Measurements from ENCODE around the gene GRK2. TPM values are rescaled to one million over a fixed set of nuclear protein-coding genes. Genes with fewer than 3 reads are reported as not detected.

Gene GRK2
- total RNA-seq, 1 donor from 2014 or later: 34.5 TPM

- DNase-seq: no peak
Measured at GRCh38 chr11:67283481-67283963, 17.2 kb downstream of the GRK2 start.

GRCh38 chr11:67284811-67285540, 18.7 kb downstream of the GRK2 start:
- no peak for DNase-seq

GRCh38 chr11:67285541-67286498, 19.5 kb downstream of the GRK2 start:
- DNase-seq: no peak

DNA sequence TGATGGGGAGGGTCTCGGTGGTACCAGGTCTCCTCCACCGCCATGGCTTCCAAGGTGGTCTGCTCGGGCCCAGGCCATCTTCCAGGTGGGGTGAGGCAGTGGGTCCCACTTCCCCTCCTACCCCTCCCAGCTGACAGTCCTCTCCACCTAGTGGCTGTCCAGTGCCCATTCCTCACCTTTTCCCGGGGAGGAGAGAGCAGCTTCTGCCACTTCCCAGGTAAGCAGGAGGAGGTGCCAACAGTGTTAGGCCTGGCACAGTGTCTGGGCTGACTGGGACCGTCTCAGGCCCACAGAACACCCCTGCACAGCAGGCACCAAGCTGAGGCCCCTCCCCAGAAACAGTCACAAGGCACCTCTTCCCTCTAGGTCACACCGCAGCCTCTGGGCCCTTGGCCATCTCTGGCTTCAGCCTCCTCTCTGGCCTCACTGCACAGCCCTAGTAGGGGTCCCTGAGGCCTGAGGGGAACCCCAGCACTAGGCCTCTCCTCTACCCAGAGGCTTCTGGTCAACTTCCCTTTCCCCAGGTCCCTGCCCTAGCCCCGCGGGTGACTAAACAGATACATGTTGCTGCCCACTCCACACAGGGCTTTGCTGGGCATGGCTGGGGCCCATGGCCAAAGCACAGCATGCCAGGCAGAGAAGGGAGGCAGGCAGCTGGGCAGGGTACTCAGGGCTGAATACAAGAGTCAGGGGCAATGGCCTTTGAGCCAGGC, 20.5 kb downstream of the GRK2 start:
- DNase-seq: no peak

- DNase-seq: no peak
Measured at GRCh38 chr11:67287355-67288197, 21.3 kb downstream of the GRK2 start.

DNA sequence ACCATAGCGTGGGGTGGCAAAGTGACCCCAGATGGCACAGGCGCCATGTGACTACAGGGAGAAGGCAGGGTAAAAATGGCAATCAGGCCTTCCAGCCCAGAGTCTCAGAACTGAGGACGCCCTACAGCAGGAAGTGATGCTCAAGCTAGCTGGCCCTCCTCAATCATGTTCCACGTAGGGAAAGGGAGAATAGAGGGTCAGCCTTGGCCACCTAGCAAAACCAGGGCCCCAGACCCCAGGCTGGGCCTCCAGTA, 21.9 kb downstream of the GRK2 start:
- peak; percentile 74 for DNase-seq

DNA sequence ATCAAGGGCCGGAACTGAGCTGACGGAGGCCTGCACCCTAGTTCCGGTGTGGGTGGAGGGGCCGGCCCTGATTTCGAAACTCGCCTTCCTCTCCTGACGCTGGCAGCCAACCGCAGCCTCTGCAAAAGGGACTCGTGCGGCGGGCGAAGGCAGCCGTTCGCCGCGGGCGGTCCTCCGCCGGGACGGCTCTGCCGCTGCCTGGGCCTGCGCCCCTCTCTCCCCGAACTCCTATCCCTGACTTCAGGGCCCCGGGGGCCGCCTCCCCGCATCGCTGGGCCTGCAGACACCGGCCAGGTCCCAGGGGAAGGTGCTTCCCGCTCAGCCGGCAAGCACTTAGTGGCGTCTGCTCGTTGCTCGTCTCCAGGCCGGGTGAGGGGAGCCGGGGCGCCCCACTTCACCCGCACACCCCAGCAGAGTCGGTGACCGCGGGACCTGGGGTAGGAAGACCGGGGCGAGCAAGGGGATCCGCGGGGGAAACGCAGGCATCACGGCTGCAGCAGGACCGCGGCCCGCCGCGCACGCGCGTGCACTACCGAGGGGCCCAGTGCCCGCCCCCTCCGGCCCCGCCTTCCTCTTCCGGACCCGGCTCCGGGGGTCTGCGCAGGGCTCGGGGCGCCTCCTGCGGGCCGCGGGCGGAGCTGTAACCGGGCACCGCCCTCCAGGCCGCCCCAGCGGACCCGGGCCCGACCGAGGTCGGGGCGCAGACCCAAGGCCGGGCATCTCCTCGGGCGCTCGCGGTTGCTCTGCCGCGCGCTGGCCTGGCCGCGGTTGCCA, 22.4 kb downstream of the GRK2 start:
- DNase-seq: peak; percentile 80

DNA sequence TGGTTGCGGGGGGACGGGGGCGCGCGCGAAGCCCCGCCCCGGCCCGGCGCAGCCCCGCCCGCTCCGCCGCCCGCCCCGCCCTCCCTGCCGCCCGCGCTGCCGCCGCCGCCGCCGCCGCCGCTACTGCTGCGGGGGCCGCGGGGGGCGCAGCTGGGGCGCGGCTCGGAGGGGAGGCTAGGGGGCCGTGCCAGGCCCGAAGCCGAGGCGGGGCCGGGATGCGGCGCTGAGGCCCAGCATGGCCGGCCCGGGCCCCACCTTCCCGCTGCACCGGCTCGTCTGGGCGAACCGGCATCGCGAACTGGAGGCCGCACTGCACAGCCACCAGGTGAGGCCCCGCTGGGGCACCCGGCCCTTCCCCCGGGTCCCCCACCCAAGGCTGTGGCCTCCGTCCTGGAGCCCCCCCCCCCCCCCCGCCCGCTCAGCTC, 23.0 kb downstream of the GRK2 start, which contains the start of gene ANKRD13D:
TSS of gene ANKRD13D (plus strand) at position 78 of the 425 bp plus-strand sequence. CDS start at position 236, 158 bp downstream.
- no peak for DNase-seq

DNA sequence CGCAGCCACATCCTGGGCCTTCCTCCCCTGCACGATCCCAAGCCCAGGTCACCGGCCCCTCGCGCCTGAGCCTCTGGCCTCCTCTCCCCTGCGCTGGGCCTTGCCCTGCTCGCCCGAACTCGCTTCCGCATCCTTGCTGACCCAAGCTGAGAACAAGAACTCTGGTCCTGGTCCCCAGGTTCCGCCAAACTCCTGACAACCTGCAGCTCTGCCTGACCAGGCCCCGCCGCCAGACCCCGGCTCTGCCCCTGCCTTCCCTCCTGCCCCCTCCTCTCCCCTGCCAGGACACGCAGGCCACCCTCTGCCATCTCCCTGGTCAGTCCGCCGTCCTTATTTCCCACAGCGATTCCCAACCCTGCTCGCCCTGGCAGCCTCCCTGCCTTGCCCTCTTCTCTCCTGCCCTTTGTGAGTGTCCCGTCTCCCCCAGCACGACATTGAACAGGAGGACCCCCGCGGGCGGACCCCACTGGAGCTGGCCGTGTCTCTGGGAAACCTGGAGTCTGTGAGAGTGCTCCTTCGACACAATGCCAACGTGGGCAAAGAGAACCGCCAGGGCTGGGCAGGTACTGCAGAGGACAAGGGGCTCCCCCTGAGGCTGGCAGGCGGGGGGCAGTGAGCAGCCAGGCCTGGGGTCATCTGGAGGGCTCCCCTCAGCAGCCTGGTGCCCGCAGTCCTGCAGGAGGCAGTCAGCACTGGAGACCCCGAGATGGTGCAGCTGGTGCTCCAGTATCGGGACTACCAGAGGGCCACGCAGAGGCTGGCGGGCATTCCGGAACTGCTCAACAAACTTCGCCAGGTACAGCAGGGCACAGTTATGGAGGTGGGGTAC, 23.6 kb downstream of the GRK2 start:
- no peak for DNase-seq

DNA sequence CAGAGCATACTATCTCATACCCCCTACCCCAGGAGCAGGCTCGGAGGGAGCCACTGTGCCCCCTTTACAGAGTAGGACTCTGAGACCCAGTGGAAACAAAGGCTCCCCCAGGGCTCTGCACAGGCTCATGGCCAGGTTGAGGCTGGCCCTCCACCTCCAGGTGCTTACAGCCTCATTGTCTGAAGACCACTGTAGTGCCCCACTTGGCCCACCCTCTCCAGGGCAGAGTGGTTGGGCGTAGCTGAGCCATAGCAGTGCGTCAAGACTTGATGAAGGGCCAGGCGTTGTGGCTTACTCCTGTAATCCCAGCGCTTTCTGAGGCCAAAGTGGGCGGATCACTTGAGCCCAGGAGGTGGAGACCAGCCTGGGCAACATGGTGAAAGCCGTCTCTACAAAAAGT, 24.5 kb downstream of the GRK2 start:
- DNase-seq: no peak

DNA sequence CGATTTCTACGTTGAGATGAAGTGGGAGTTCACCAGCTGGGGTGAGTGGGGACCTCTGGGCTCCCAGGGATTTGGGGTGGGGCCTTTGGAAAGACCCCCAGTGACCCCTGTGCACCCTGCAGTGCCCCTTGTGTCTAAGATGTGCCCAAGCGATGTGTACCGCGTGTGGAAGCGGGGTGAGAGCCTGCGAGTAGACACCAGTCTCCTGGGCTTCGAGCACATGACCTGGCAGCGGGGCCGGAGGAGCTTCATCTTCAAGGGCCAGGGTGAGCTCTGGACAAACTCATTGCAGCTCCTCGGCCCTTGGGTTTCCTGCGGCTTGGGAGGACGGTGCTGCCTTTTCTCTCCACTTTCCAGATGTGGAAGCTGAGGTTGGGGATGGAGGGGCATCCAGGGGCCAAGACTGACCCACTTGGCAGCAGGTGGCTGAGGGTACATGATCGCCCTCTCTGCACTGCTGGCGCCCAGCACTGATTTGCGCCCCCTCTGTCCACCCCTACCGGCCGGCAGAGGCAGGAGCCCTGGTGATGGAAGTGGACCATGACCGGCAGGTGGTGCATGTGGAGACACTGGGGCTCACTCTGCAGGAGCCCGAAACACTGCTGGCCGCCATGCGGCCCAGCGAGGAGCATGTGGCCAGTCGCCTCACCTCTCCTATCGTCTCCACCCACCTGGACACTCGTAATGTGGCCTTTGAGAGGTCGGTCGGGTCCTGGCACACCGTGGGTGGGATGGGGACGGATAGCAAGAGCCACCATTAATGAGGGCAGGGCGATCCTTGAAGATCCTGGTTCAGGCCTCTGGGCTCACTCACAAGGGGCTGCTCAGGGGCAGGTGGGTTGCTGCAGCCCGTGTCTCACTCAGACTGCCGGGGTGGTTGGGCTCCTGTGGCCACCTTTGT, 25.5 kb downstream of the GRK2 start:
- DNase-seq: no peak

DNA sequence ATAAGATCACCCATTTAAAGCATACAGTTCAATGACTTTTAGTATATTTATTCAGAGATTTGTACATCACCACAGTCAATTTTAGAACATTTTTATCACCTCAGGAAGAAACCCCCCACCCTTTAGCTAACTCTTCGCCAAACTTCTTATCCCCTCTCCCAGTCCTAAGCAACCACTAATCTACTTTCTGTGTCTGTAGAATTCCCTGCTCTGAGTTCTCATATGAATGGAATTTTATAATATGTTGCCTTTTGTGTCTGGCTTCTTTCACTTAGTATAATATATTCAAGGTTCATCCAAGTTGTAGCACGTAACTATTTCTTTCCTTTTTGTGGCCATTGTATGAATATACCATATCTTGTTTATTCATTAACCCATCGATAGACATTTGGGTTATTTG, 26.4 kb downstream of the GRK2 start:
- DNase-seq: no peak

DNA sequence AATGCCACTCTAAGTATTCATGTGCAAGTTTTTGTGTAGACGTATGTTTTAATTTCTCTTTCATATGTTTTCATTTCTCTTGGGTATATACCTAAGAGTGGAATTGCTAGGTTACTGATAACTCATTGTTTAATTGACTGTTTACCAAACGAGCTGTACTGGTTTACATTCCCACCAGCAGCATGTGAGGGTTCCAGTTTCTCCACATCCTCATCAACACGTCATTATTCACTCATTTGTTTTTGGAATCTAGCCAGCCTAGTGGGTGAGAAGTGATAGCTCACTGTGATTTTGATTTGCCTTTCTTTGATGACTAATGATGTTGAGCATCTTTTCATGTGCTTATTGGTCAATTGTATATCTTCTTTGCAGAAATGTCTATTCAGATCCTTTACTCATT, 26.8 kb downstream of the GRK2 start:
- DNase-seq: no peak

DNA sequence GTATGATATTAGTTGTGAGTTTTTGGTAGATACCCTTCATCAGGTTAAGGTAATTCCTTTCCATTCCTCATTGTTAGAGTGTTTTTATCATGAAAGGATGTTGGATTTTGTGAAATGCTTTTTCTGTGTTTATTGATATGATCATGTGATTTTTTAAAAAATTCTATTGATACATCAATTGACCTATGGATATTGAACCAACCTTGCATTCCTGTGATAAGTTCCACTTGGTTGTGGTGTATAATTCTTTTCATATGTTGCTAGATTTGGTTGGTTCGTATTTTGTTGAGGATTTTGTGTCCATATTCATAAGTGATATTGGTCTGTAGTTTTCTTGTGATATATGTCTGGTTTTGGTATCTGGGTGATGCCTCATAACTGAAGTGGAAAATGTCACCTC, 29.6 kb downstream of the GRK2 start:
- no peak for DNase-seq

- no peak for DNase-seq
Measured at GRCh38 chr11:67298786-67299185, 32.5 kb downstream of the GRK2 start.

GRCh38 chr11:67299471-67300191, 33.4 kb downstream of the GRK2 start:
- DNase-seq: no peak

DNA sequence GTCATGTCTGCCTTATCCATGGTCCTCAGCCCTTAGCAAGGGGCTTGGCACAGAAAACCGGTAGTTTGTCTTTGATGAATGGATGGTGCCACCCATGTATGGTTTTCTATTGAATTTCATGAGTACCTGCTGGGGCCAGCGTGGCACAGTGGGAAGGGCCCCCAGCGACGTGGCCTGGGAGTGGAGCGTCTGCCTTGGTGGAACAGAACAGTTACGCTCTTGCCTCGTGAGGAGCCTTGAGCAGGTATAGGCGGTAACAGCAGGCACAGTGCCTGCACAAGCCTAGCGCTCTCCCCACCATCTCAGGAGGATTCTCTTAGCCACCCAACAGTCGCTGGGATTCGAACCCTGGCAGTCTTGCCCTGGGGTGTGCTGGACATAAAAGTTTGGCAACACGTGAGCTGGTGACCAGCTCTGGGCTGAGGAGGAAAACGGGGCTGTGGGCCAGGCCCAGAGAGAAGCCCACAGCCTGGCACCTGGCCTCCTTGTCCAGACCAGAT, 34.0 kb downstream of the GRK2 start:
- no peak for DNase-seq

DNA sequence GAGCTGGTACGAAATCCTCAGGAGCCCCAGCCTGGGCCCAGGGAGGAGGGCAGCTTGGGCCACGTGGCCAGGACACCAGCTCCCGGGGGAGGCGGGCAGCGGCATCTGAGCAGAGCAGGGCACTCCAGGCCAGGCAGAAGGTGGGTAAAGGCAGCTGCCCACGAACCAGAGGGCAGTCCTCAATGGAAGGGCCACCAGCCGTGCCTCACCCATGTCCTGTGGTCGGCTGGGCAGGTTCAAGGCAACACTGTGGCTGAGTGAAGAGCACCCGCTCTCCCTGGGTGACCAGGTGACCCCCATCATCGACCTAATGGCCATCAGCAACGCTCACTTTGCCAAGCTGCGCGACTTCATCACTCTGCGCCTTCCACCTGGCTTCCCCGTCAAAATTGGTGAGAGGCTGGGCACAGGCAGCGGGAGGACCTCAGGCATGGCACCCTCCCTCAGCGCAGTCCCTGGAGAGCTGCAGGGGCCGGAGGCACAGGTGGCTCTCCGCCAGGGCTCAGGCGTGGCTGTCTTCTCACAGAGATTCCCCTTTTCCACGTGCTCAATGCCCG, 34.6 kb downstream of the GRK2 start:
- no peak for DNase-seq

Data from skin of body (tissue), 2 donors.